Hepatocyte (in vitro differentiated cells): ENCODE data around the gene ORC3.

ENCODE experiments used
- CTCF ChIP-seq: fragments of 200-600 bp; sonication (generic); IDR thresholded peaks from 2 replicates; pipeline ENCODE4 v1.5.1; 2016; ENCODE audit warnings: antibody characterized with exemption, mild to moderate bottlenecking; ENCODE audit not compliant: poor library complexity
- EZH2 ChIP-seq: fragments of 200-600 bp; sonication (generic); IDR thresholded peaks from 2 replicates; pipeline ENCODE4 v1.6.1; 2016; ENCODE audit warnings: antibody characterized with exemption, mild to moderate bottlenecking, borderline replicate concordance
- EZH2phosphoT487 ChIP-seq: fragments of 200-600 bp; sonication (generic); IDR thresholded peaks from one replicate; pipeline ENCODE4 v1.6.1; 2018; ENCODE audit warnings: antibody characterized with exemption, mild to moderate bottlenecking, low read depth, moderate library complexity; ENCODE audit not compliant: unreplicated experiment, severe bottlenecking

GRCh38 chr6:87656857-87657256 is 66.9 kb downstream of the ORC3 start:
- no peak for TF ChIP-seq EZH2
- no peak for TF ChIP-seq CTCF
- no peak for TF ChIP-seq EZH2phosphoT487
